Vagina (tissue), 2 donors: Measurements from ENCODE around the gene TRIM6.

Experiments used
- POLR2A ChIP-seq, 2 donors: fragments of 450-650 bp; IDR thresholded peaks; one replicate each; pipeline ENCODE4 v1.6.1; 2017; ENCODE audit warnings: antibody characterized with exemption in 2 of 2, mild to moderate bottlenecking in 2 of 2, moderate library complexity in 2 of 2
- POLR2AphosphoS5 ChIP-seq, 2 donors: sonication (generic); formaldehyde crosslinking; IDR thresholded peaks; one replicate each; pipeline ENCODE4 v1.9.0; 2017; ENCODE audit warnings: antibody characterized with exemption in 2 of 2, mild to moderate bottlenecking in 2 of 2, low read depth in 1 of 2; ENCODE audit not compliant: insufficient read depth in 1 of 2
- TF ChIP-seq, protein P1 (sequence below), 3 experiments: fragments of 450-650 bp in 2 of 3; fragments of 200-600 bp in 1 of 3; sonication (generic) in 1 of 3; IDR thresholded peaks; one replicate each; pipeline ENCODE4 v1.5.1; 2017 to 2019; ENCODE audit warnings: antibody characterized with exemption in 3 of 3, mild to moderate bottlenecking in 2 of 3, moderate library complexity in 2 of 3

- TF ChIP-seq, protein P1, sequence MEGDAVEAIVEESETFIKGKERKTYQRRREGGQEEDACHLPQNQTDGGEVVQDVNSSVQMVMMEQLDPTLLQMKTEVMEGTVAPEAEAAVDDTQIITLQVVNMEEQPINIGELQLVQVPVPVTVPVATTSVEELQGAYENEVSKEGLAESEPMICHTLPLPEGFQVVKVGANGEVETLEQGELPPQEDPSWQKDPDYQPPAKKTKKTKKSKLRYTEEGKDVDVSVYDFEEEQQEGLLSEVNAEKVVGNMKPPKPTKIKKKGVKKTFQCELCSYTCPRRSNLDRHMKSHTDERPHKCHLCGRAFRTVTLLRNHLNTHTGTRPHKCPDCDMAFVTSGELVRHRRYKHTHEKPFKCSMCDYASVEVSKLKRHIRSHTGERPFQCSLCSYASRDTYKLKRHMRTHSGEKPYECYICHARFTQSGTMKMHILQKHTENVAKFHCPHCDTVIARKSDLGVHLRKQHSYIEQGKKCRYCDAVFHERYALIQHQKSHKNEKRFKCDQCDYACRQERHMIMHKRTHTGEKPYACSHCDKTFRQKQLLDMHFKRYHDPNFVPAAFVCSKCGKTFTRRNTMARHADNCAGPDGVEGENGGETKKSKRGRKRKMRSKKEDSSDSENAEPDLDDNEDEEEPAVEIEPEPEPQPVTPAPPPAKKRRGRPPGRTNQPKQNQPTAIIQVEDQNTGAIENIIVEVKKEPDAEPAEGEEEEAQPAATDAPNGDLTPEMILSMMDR (IDR thresholded peaks at IDR 0.05) = no peak
- TF ChIP-seq POLR2A (IDR thresholded peaks at IDR 0.05) (no peak), POLR2AphosphoS5 (IDR thresholded peaks at IDR 0.05; ENCODE audit: insufficient read depth in 1 of 2, low read depth in 1 of 2) (no peak)
Observed at GRCh38 chr11:5564259-5565019, 32.0 kb upstream of the TRIM6 start.
